Stimulated activated CD8-positive, alpha-beta memory T cell treated with anti-CD3 and anti-CD28 coated beads, Interleukin-7, amount 100 ng/mL, for 1 hour (primary cell): ENCODE data around the gene CBLL1.

ENCODE experiments used
- DNase-seq, 2 donors: peaks; one replicate each; pipeline ENCODE4 v3.0.0-alpha.2; 2020; ENCODE audit warnings: low read depth in 2 of 2

CBLL1 gene

DNA sequence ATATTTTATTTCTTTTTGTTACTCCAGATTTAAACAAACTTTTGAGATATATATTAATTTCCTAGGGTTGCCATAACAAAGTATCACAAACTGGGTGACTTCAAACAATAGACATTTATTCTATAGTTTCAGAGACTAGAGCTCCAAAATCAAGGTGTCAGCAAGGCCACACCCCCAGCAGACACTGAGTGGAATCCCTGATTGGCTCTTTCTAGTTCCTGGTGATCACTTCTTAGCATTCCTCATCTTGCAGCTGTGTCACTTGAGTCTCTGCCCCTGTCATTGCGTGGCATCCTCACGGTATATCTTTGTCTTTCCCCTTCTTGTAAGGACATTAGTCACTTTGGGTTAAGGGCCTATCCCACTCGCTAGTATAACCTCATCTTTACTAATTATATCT, 66.7 kb downstream of the CBLL1 start:
- no peak for DNase-seq
